HG02884 (cell line): ENCODE results near the gene ARHGEF39.

ENCODE experiments used
- ATAC-seq: cut with Tn5 transposase; IDR thresholded peaks from one replicate; pipeline ENCODE4 v1.9.1; 2021; ENCODE audit warnings: mild to moderate bottlenecking, moderate library complexity; ENCODE audit not compliant: unreplicated experiment

Gene ARHGEF39

DNA sequence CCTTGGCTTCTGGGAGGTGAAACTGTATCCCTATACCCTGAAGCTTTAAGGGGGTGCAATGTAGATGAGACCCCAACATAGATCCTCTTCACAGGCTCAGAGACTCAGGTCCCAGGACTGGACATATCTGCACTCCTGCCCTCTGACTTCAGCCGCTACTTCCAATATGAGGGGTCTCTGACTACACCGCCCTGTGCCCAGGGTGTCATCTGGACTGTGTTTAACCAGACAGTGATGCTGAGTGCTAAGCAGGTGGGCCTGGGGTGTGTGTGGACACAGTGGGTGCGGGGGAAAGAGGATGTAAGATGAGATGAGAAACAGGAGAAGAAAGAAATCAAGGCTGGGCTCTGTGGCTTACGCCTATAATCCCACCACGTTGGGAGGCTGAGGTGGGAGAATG is 14.1 kb upstream of the ARHGEF39 start:
- ATAC-seq = no peak

DNA sequence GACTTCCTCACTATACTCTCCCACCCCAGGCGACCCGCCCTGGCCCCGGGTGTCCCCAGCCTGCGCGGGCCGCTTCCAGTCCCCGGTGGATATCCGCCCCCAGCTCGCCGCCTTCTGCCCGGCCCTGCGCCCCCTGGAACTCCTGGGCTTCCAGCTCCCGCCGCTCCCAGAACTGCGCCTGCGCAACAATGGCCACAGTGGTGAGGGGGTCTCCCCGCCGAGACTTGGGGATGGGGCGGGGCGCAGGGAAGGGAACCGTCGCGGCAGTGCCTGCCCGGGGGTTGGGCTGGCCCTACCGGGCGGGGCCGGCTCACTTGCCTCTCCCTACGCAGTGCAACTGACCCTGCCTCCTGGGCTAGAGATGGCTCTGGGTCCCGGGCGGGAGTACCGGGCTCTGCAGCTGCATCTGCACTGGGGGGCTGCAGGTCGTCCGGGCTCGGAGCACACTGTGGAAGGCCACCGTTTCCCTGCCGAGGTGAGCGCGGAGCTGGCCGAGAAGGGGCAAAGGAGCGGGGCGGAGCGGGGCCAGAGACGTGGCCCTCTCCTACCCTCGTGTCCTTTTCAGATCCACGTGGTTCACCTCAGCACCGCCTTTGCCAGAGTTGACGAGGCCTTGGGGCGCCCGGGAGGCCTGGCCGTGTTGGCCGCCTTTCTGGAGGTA is 10.9 kb upstream of the ARHGEF39 start:
- no peak for ATAC-seq

DNA sequence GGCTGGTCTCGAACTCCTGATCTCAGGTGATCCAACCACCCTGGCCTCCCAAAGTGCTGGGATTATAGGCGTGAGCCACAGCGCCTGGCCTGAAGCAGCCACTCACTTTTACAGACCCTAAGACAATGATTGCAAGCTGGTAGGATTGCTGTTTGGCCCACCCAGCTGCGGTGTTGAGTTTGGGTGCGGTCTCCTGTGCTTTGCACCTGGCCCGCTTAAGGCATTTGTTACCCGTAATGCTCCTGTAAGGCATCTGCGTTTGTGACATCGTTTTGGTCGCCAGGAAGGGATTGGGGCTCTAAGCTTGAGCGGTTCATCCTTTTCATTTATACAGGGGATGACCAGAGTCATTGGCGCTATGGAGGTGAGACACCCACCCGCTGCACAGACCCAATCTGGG is 10.2 kb upstream of the ARHGEF39 start:
- ATAC-seq = no peak

DNA sequence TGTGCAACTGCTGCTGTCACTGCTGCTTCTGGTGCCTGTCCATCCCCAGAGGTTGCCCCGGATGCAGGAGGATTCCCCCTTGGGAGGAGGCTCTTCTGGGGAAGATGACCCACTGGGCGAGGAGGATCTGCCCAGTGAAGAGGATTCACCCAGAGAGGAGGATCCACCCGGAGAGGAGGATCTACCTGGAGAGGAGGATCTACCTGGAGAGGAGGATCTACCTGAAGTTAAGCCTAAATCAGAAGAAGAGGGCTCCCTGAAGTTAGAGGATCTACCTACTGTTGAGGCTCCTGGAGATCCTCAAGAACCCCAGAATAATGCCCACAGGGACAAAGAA is 9.0 kb upstream of the ARHGEF39 start:
- ATAC-seq = no peak

DNA sequence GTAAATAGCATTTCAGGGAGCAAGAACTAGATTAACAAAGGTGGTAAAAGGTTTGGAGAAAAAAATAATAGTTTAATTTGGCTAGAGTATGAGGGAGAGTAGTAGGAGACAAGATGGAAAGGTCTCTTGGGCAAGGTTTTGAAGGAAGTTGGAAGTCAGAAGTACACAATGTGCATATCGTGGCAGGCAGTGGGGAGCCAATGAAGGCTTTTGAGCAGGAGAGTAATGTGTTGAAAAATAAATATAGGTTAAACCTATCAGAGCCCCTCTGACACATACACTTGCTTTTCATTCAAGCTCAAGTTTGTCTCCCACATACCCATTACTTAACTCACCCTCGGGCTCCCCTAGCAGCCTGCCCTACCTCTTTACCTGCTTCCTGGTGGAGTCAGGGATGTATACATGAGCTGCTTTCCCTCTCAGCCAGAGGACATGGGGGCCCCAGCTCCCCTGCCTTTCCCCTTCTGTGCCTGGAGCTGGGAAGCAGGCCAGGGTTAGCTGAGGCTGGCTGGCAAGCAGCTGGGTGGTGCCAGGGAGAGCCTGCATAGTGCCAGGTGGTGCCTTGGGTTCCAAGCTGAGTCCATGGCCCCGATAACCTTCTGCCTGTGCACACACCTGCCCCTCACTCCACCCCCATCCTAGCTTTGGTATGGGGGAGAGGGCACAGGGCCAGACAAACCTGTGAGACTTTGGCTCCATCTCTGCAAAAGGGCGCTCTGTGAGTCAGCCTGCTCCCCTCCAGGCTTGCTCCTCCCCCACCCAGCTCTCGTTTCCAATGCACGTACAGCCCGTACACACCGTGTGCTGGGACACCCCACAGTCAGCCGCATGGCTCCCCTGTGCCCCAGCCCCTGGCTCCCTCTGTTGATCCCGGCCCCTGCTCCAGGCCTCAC is 8.4 kb upstream of the ARHGEF39 start, which contains the start of gene CA9:
TSS of gene CA9 (plus strand) at position 797 of the 893 bp plus-strand sequence. CDS start at position 829, 32 bp downstream.
- no peak for ATAC-seq

DNA sequence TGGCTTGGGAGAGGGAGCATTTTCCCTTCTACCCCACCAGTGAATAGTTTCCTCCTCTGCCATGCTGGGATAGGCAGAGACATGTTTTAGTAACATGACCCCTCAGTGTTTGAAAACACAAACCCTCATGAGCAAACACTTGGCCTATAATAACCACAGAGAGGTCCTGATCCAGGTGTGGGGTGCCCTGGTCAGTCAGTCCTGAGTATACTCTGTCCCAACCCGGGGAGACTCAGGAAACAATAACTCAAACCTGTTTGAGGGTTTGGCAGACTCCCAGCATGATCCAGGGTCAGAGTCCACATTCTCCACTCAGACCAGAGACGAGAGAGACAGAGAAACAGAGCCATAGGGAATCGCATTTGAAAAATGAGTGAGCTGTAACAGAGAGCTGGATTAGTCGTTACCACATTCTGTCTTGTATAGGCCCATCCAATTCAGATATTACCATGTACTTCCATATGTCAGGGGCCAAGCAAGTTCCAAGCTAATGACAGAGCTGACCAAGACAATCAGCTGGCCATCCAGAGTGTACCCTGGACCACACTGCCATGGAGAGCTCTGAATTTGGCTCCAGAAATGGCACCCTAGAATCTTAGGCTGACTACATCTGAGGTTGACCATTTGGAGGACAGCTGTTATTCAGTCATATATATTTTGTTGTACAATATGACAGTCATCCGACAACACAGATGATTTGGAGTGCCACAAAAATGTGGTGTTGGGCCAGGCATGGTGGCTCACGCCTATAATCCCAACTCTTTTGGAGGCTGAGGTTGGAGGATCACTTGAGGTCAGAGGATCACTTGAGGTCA is 4.5 kb upstream of the ARHGEF39 start:
- no peak for ATAC-seq

DNA sequence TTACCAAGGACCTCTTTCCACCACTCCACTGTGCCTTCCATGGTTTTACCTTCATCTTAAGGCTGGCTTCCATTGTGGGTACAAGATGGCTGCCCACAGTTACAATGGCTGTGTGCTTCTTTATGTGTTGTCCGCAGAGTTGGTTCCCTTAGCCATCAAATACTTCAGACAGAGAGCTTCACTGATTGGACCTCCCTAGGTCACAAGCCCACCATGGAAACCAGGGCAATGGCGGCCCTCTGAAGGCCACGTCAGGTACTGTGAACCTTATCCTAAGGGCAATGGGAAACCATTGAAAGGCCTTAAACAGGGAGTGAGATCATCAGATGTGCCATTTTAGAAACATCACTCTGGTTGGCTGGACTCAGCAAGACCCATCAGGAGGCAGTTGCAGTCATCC is 2.9 kb upstream of the ARHGEF39 start:
- no peak for ATAC-seq

DNA sequence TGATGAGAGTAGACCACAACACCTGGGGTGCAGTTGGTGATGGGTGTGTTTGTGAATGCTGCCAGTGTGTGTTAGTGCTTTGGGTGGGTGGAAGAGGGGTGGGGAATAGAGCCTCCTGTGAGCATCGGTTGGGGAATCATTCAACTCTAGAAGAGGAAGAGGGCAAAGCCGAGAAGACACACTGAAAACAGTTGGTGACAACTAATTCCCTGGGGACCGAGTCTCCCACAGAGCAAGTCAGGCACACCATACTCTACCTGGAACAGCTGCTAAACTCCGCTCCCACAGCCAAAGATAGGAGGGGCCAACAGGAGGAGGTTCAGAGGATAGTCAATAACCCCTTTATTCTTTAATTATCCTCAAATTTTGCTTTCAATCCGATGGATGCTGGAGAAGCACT is 1.6 kb upstream of the ARHGEF39 start:
- no peak for ATAC-seq

DNA sequence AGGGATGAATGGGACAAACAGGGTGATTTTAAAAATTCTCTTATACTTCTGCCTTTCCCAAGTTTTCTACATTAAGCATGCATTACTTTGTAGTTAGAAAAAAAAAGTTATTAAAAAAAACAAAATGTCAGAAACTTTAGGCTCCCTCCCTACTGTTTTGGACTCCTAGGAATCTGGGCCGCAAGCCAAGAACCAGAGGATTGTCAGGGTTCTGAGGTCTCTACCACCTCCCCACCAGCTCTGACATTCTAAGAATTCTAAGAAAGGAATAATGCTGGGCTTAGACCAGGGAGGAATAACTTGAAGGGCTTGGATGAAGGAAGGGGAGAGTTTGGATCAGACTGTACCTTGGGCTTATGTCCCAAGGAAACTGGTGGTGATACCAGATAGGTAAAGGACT is 1.1 kb upstream of the ARHGEF39 start:
- ATAC-seq = no peak

DNA sequence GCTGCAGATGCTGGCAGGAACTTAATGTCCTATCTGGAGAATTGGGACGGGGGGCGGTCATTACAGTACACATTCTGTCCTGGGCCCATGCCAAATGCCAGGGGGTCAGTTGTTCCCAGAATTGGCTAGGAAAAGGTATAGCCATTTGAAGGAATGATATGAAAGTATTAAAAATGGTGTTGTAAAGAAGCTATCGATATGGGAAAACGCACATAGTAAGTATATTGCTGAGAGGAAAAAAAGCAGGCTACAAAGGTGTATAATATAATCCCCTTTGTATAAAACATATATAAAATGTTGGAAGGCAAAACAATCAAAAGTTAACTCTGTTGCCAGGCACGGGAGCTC is 450 bp upstream of the ARHGEF39 start:
- no peak for ATAC-seq

DNA sequence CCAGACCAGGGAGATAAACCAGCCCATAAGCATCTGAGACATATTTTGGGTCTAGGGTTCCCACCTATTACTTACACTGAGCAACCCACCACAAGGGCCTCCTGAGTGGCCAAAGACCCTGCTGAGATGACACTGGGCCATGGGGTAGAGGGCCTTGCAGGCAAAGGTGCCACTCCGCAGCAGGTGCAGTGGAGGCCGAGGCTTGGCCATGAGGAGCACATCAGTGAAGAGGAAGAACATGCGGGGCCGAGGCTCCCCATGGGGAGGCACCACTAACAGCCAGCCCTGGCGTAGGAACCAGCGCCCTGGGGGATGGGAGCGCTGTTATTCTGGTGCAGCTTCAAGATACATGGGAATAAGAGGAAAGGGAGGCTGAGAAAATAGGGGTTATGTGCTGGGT is 2.6 kb downstream of the ARHGEF39 start:
- no peak for ATAC-seq

DNA sequence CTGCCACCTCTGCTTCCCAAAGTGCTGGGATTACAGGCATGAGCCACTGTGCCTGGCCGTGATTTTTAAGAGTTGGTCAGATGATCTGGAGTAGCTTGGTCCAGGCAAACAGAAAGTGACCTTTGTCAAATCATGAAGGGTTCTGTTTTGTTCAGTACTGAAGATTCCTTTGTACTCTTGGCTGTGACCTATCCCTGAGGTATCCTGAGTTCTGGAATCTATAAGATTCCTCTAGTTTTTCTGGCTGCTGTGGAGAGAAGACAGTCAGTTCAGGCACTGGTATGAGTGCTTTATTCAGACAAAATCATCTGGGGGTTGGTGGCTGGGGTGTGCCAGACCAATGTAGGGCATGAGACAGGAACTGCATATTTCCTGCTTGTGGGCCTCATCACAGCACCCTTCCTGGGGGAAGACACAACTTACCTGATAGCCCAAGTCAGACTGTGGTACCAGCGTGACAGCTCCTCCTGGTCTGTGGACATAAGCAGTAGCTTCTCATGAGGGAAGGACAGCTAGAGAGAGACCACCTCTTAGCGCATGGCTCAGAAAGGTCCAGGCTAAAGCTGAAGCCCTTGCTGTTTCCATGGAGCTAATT is 3.1 kb downstream of the ARHGEF39 start:
- no peak for ATAC-seq

DNA sequence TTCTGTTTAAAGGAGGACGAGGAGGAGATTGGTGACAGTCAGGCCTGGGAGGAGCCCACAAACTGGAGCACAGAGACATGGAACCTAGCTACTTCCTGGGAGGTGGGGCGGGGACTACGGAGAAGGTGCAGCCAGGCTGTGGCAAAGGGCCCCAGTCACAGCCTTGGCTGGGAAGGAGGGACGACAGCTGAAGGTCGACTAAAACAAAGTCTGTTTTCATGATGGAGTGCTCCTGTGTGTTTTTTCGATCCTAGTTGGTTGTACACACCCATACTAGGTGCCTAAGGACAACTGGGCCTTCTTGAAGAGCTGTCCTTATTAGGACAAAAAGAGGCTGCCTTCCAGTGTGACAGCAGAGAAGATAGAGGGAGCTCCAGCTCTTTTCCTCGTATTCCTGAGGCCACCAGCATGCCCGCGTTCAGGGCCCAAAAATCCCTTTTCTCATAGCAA is 4.0 kb downstream of the ARHGEF39 start:
- ATAC-seq = no peak

DNA sequence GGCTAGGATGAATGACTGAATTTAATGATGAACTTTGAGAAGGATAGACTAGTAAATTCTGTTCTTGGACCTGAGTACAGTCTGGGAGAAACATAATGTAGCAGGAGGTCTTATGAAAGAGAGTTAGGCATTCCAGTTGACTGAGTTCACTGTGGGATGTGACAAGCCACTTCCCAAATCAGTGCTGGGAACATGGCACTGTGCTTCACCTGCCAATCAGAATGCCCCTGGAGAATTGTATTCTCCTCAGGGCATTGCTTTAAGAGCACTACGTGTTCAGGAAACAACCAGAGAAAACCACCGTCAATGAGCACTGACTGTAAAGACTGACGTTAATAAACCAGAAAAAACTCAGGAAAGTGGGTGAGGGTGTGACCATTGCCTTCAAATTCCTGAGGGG is 5.7 kb downstream of the ARHGEF39 start:
- no peak for ATAC-seq

DNA sequence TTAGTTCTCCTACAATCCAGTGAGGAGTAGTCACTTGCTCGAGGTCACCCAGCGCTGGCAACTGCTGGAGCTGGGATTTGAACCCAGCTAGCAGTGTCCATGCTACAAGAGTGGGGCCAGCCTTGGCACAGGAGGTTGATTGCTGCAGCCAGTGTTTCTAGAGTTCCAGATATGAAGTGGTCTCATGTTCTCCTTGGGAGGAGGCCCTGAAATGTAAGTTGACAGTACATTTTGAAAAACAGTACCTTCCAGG is 6.1 kb downstream of the ARHGEF39 start:
- ATAC-seq = no peak

DNA sequence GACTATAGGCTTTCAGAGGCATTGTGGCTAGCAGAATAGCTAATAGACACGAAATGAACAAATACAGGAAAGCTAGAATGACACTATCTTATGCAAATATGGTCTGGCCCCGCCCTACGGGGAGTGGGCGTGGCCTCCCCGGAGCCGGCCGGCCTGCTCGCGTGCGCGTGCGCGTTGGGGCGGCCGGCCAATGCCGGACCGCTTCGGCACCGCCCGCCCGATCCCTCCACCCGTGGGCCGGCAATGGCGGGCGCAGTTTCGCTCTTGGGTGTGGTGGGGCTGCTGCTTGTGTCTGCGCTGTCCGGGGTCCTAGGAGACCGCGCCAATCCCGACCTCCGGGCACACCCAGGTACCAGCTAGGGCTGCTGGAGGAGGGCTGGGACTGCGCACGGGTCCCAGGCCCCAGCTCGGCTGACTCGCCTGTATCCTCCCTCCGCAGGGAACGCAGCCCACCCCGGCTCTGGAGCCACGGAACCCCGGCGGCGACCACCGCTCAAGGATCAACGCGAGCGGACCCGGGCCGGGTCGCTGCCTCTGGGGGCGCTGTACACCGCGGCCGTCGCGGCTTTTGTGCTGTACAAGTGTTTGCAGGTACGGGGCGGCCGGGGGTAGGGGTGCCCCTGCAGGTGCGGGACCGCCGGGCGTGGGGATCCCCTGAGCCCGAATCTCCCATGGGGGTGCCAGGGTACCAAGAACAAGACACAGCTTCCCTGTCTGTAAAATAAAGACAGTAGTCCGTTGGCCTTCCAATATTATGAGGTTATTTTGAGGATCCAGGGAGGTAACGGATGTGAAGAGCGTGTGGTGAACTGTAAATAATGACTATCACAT is 6.6 kb downstream of the ARHGEF39 start, which contains the start of gene CCDC107:
TSS of gene CCDC107 (plus strand) at position 156 of the 831 bp plus-strand sequence. CDS start at position 244, 88 bp downstream.
- ATAC-seq = peak; percentile 54

DNA sequence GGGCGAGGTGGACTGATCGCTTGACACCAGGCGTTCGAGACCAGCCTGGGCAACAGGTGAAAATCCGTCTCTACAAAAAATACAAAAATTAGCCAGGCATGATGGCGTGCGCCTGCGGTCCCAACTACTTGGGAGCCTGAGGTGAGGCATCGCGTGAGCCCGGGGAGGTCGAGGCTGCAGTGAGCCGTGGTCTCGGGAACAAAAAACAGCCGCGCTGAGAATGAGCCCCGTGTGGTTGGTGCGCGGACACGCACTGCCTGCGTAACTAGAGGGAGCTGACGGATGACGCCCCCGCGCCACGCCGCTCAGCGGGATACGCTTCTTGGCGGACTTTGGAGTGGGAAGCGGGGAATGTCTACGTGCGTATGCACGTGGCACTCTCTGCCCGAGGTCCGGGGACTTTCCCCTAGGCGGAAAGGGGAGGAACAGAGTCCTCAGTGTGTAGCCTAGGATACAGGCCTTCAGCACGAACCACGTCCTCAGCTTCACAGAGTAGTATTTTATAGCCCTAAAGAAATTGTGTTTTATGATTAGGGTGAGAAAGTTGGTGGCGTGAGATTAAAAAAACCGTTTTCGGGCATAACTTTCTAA is 7.4 kb downstream of the ARHGEF39 start, which contains the start of gene RMRP:
TSS of gene RMRP (minus strand) at position 474 of the 591 bp plus-strand sequence.
- ATAC-seq = peak; percentile 80

DNA sequence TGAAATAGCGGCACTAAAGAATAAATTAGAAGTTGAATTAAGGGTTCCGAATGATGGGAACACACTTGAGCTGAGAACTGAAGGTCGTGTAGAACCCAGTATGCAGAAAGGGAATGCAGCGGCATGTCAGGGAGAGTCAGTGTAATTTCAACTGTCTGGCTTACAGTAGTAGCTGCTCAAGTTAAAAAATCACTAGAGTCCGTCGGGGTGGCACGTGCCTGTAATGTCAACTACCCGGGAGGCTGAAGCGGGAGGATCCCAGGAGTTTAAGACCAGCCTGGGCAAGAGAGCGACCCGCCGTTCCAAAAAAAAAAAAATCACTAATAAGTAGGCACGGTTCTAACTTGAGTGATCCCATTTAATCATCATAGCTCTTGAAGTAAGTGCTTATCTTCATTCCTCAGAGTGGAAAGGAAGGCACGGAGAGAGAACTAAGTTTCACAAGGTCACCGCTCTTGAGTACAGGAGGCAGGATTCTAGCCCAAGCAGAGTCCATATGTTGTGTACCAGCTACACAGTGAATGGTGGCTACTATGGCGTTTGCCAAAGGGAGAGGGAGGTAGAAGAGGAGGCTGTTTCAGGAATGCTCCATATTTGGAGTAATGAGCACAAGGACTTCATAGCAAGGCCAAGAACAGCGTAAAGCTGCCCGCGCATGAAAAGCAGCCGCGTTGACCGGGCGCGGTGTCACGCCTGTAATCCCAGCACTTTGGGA is 8.0 kb downstream of the ARHGEF39 start:
- no peak for ATAC-seq

DNA sequence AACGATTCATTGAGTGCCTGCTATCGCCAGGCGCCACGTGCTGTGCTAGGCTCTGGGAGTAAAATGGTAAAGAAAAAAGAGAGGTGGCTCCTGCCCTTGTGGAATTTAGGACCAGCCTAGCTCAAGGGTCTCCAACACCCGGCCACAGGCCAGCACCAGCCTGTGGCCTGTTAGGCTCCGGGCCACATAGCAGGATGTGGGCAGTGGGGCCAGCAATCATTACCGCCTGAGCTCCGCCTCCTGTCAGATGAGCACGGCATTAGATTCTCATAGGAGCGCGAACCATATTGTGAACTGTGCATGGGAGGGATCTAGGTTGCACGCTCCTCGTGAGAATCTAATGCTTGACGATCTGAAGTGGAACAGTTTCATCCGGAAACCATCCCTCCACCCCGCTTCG is 8.6 kb downstream of the ARHGEF39 start:
- no peak for ATAC-seq
